ENCODE measurements around the gene ZNF83.
A peak's percentile ranks its signal among the peaks of the same experiment; 100 is the strongest.
"Not testable (repeated sequence)": the region's sequence is repeated elsewhere in the genome, so short reads cannot be mapped to it uniquely, and the experiment has no call there.

The ZNF83 gene

GRCh38 chr19:52570000-52570861, 67.9 kb downstream of the ZNF83 start, which contains the start of gene ZNF701:
ZNF701 (plus strand) TSS chr19:52570287; CDS start chr19:52574148, 3,861 bp downstream.
- peaks cover 78% of the 10 kb centered on the region for H3K9me3 Mint-ChIP-seq
- H3K36me3 Mint-ChIP-seq (ENCODE audit: low read depth): peaks cover 60% of the 10 kb centered on the region
- peak within 1 kb of the TSS; percentile 94 for H3K27ac Mint-ChIP-seq
- no peaks in the 10 kb centered on the region for H3K27me3 Mint-ChIP-seq
- H3K4me1 Mint-ChIP-seq (ENCODE audit: low read depth): peaks cover 25% of the 10 kb centered on the region
- peak within 1 kb of the TSS; percentile 87 for H3K4me3 Mint-ChIP-seq
- intact Hi-C loops (cut with micrococcal nuclease): loop anchor here (2.0 to 5.0 kb wide), 2 partner anchors 31 to 43 kb away; partner anchors contain the start of gene ZNF808

- intact Hi-C loops (cut with micrococcal nuclease); H3K27me3 Mint-ChIP-seq: not testable (repeated sequence)
- H3K27ac Mint-ChIP-seq: peak overlapping the region; percentile 94
- H3K4me3 Mint-ChIP-seq: peak overlapping the region; percentile 87
- H3K9me3 Mint-ChIP-seq: peaks cover 83% of the 10 kb centered on the region
- peaks cover 25% of the 10 kb centered on the region for H3K4me1 Mint-ChIP-seq (ENCODE audit: low read depth)
- peaks cover 57% of the 10 kb centered on the region for H3K36me3 Mint-ChIP-seq (ENCODE audit: low read depth)
These were observed 68.5 kb downstream of the ZNF83 start for GRCh38 chr19:52569638-52569999.

DNA sequence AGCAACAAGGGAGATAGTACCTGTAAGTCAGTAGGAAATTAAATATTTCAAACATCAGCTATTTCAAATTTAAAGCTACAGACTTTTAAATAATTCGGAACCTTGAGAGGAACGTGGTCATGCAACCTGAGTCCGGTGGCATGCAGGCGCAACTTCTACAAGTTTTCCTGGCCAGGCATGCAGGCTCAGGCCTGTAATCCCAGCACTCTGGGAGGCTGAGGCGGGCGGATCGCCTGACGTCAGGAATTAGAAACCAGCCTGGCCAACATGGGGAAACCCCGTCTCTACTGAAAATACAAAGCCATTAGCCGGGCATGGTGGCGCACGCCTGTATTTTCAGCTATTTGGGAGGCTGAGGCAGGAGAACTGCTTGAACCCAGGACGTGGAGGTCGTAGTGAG, 70.2 kb downstream of the ZNF83 start:
- Mint-ChIP-seq H3K9me3 (peaks cover 83% of the 10 kb centered on the region), H3K4me3 (no peak overlapping the region), H3K4me1 (ENCODE audit: low read depth) (peaks cover 23% of the 10 kb centered on the region), H3K27me3 (no peaks in the 10 kb centered on the region), H3K27ac (no peak overlapping the region), H3K36me3 (ENCODE audit: low read depth) (peaks cover 57% of the 10 kb centered on the region)
- intact Hi-C loops (cut with micrococcal nuclease): no loop called here

- Mint-ChIP-seq H3K4me3 (no peak overlapping the region), H3K4me1 (ENCODE audit: low read depth) (peaks cover 14% of the 10 kb centered on the region), H3K36me3 (ENCODE audit: low read depth) (peaks cover 57% of the 10 kb centered on the region), H3K27ac (no peak overlapping the region), H3K27me3 (no peaks in the 10 kb centered on the region), H3K9me3 (peaks cover 83% of the 10 kb centered on the region)
- intact Hi-C loops (cut with micrococcal nuclease): no loop called here
These were observed 71.6 kb downstream of the ZNF83 start for GRCh38 chr19:52566588-52566987.

- Mint-ChIP-seq H3K27me3 (no peaks in the 10 kb centered on the region), H3K4me1 (ENCODE audit: low read depth) (peaks cover 9% of the 10 kb centered on the region), H3K36me3 (ENCODE audit: low read depth) (peaks cover 57% of the 10 kb centered on the region), H3K9me3 (peaks cover 83% of the 10 kb centered on the region), H3K4me3 (no peak overlapping the region), H3K27ac (no peak overlapping the region)
- intact Hi-C loops (cut with micrococcal nuclease): no loop called here
These were observed 72.0 kb downstream of the ZNF83 start for GRCh38 chr19:52566121-52566520.

Measured in dendritic cell treated with granulocyte-macrophage colony-stimulating factor and Interleukin-4, amounts not matched to agents 40 ng/mL and 50 ng/mL, for 4 days (primary cell).